Gastrocnemius medialis (tissue), 4 donors: ENCODE measurements around the gene SEMA4A. TPM values are rescaled to one million over a fixed set of nuclear protein-coding genes. Genes with fewer than 3 reads are reported as not detected.

Experiments
- ATAC-seq, 2 donors: fragments of 150-250 bp; one replicate each; pipeline ENCODE4 v1.9.1; 2016
- DNase-seq, 2 donors: peaks; one replicate each; pipeline ENCODE4 v3.0.0-alpha.2; 2019
- H3K27ac ChIP-seq, 4 donors: fragments of 200-600 bp; sonication (generic); 1 replicate in 1 of 4; 2 replicates in 3 of 4; pipeline ENCODE4 v1.5.1; 2016 to 2018; ENCODE audit warnings: mild to moderate bottlenecking in 2 of 4, moderate library complexity in 1 of 4
- H3K27me3 ChIP-seq, 3 donors: fragments of 200-600 bp; sonication (generic) in 2 of 3; 1 replicate in 1 of 3; 2 replicates in 2 of 3; pipeline versions ENCODE4 v1.5.1 to v1.6.0; 2016 to 2019; ENCODE audit warnings: mild to moderate bottlenecking in 1 of 3, moderate library complexity in 1 of 3
- H3K36me3 ChIP-seq, 2 donors: fragments of 200-600 bp; sonication (generic) in 1 of 2; one replicate each; pipeline ENCODE4 v1.5.1; 2017 to 2018
- H3K4me1 ChIP-seq, 2 donors: fragments of 200-600 bp; sonication (generic) in 1 of 2; one replicate each; pipeline ENCODE4 v1.5.1; 2016 to 2017; ENCODE audit warnings: mild to moderate bottlenecking in 2 of 2
- H3K4me3 ChIP-seq, 4 donors: fragments of 200-600 bp; sonication (generic) in 3 of 4; 1 replicate in 1 of 4; 2 replicates in 3 of 4; pipeline ENCODE4 v1.5.1; 2016 to 2019; ENCODE audit warnings: mild to moderate bottlenecking in 2 of 4
- H3K9me3 ChIP-seq, 3 donors: fragments of 200-600 bp; sonication (generic) in 2 of 3; 1 replicate in 1 of 3; 2 replicates in 2 of 3; pipeline ENCODE4 v1.5.1; 2016 to 2019
- POLR2A ChIP-seq, 2 donors: fragments of 450-650 bp; IDR thresholded peaks; one replicate each; pipeline ENCODE4 v1.6.1; 2017; ENCODE audit warnings: antibody characterized with exemption in 2 of 2, mild to moderate bottlenecking in 2 of 2, moderate library complexity in 2 of 2
- in situ Hi-C, 4 donors: fragments of 200-750 bp; cut with MboI; loops; one replicate each; pipeline versions ENCODE4 v1.15.0 to v1.8.0; 2017; ENCODE audit warnings: low sequenced_read_pairs in 4 of 4
- intact Hi-C: fragments of 100-400 bp; cut with DNase I; formaldehyde crosslinking; loops from one replicate; pipeline ENCODE4 v1.15.1; 2023; ENCODE audit warnings: low total_unique reads
- total RNA-seq, 4 donors: library from RNA; depleted of rRNA; stranded (reverse); fragments of >200 nt; gene quantifications; one replicate each; pipeline versions ENCODE4 v1.1.0 to v1.2.3, GENCODE V29; 2016
- TF ChIP-seq, protein P1 (sequence below), 5 experiments: fragments of 450-650 bp in 3 of 5; fragments of 200-600 bp in 2 of 5; sonication (generic) in 2 of 5; IDR thresholded peaks in 4 of 5; conservative IDR thresholded peaks in 1 of 5; 1 replicate in 4 of 5; 2 replicates in 1 of 5; pipeline ENCODE4 v1.5.1; 2016 to 2019; ENCODE audit warnings: antibody characterized with exemption in 5 of 5, mild to moderate bottlenecking in 3 of 5, moderate library complexity in 3 of 5

SEMA4A gene
- total RNA-seq, 4 donors from 2014 or later = 0.29 to 2.4 (median 1.2) TPM

DNA sequence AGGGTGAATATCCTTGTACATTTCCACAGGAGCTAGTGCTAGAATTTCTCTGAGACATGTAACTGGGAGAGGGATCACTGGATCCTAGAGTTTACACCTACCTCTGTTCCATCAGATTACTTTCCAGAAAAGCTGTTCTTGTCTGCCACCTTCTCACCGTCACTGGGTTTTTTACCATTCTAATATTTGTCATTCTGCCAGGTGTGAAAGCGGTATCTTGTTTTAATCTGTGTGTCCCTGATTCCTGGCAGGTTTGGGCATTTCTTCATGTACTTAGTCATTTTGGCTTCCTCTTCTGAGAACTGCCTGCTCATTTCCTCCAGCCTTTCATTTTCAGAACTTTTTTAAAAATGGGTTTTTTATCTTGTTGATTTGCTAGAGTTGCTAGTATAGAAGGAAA lies 64.5 kb downstream of the SEMA4A start:
- Histone ChIP-seq H3K36me3 (peaks cover 0 to 21% of the 10 kb centered on the region in 2 donors), H3K27ac (peak overlapping the region; percentile 1 to 66 (median 16)), H3K27me3 (no peaks in the 10 kb centered on the region), H3K9me3 (no peaks in the 10 kb centered on the region), H3K4me3 (no peak overlapping the region), H3K4me1 (peaks cover 18 to 19% of the 10 kb centered on the region in 2 donors)
- no peak for ATAC-seq
- intact Hi-C loops = no loop called here
- TF ChIP-seq, protein P1, sequence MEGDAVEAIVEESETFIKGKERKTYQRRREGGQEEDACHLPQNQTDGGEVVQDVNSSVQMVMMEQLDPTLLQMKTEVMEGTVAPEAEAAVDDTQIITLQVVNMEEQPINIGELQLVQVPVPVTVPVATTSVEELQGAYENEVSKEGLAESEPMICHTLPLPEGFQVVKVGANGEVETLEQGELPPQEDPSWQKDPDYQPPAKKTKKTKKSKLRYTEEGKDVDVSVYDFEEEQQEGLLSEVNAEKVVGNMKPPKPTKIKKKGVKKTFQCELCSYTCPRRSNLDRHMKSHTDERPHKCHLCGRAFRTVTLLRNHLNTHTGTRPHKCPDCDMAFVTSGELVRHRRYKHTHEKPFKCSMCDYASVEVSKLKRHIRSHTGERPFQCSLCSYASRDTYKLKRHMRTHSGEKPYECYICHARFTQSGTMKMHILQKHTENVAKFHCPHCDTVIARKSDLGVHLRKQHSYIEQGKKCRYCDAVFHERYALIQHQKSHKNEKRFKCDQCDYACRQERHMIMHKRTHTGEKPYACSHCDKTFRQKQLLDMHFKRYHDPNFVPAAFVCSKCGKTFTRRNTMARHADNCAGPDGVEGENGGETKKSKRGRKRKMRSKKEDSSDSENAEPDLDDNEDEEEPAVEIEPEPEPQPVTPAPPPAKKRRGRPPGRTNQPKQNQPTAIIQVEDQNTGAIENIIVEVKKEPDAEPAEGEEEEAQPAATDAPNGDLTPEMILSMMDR (IDR thresholded peaks at IDR 0.05 in 4 of 5, conservative IDR thresholded peaks at IDR 0.05 in 1 of 5) = no peak
- no peak for TF ChIP-seq POLR2A (IDR thresholded peaks at IDR 0.05)
- in situ Hi-C loops = no loop called here
- DNase-seq = no peak

DNA sequence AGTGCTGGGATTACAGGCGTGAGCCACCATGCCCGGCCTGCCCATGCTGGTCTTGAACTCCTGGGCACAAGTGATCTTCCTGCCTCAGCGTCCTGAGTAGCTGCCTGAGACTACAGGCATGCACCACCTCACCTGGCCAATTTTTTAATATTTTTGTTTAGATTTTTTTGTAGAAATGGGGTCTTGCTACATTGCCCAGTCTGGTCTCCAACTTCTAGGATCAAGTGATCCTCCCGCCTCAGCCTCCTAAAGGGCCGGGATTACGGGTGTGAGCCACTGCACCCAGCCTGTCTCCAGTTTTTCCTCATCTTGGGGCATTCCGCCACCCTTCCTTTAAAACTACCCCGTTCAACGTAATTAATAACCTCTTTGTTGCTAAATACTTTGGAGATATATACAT lies 66.8 kb downstream of the SEMA4A start:
- H3K4me3 ChIP-seq = no peak overlapping the region
- DNase-seq (no peak), ATAC-seq (no peak)
- in situ Hi-C loops (loop anchor here (5.0 kb wide), 2 partner anchors 73 to 128 kb away; no protein-coding TSS in a partner anchor), intact Hi-C loops (no loop called here)
- no peaks in the 10 kb centered on the region for H3K9me3 ChIP-seq
- H3K27me3 ChIP-seq = no peaks in the 10 kb centered on the region
- peaks cover 0 to 36% of the 10 kb centered on the region in 2 donors for H3K36me3 ChIP-seq
- TF ChIP-seq, protein P1 (IDR thresholded peaks at IDR 0.05 in 4 of 5, conservative IDR thresholded peaks at IDR 0.05 in 1 of 5) = no peak
- TF ChIP-seq POLR2A (IDR thresholded peaks at IDR 0.05) = no peak
- H3K27ac ChIP-seq = no peak overlapping the region
- H3K4me1 ChIP-seq = peaks cover 0 to 11% of the 10 kb centered on the region in 2 donors

DNA sequence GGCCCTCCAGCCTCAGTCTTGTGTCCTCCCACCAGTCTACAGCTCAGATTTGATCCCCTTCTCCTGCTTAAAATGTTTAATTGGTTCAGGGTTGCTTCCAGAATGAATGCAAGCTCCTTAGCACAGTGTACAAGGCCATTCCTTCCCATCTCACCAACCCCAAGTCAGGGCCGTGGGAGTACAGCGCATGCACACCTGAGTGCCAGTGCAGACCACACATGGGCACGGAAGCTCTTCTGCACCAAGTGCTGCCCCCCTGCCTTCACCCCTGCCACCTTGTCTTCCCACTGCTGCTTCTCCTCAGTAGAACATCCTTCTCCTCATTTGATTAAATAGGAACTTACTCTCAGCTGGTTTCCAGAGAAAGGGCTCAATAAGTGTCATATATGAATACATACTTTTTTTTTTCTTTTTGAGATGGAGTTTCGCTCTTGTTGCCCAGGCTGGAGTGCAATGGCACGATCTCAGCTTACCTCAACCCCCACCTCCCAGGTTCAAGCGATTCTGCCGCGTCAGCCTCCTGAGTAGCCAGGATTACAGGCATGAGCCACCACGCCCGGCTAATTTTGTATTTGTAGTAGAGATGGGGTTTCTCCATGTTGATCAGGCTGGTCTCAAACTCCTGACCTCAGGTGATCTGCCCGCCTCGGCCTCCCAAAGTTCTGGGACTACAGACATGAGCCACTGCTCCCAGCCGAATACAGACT lies 68.8 kb downstream of the SEMA4A start:
- DNase-seq = no peak
- Histone ChIP-seq H3K9me3 (no peaks in the 10 kb centered on the region), H3K4me3 (no peak overlapping the region), H3K27me3 (no peaks in the 10 kb centered on the region), H3K36me3 (peaks cover 0 to 36% of the 10 kb centered on the region in 2 donors), H3K4me1 (peaks cover 5 to 11% of the 10 kb centered on the region in 2 donors), H3K27ac (peak overlapping the region in 2 of 4 donors; percentile 23 to 28)
- TF ChIP-seq, protein P1 (IDR thresholded peaks at IDR 0.05 in 4 of 5, conservative IDR thresholded peaks at IDR 0.05 in 1 of 5) = no peak
- TF ChIP-seq POLR2A (IDR thresholded peaks at IDR 0.05) = no peak
- intact Hi-C loops = no loop called here
- no peak for ATAC-seq
- in situ Hi-C loops = loop anchor here (5.0 kb wide), 2 partner anchors 75 to 130 kb away; no protein-coding TSS in a partner anchor

DNA sequence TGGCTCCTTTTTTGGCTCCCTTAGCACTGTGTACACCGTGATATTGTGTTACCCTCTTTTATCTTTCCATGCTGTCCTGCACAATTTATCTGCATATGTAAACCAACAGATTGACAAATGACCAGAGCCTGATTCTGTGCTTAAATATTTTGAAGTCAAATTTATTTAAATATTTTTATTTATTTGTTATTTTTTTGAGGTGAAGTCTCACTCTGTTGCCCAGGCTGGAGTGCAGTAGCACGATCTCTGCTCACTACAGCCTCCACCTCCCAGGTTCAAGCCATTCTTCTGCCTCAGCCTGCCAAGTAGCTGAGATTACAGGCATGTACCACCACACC lies 72.3 kb downstream of the SEMA4A start:
- H3K27me3 ChIP-seq = no peaks in the 10 kb centered on the region
- H3K9me3 ChIP-seq = no peaks in the 10 kb centered on the region
- intact Hi-C loops = loop anchor here (1.0 to 2.0 kb wide), 3 partner anchors 79 to 135 kb away; no protein-coding TSS in a partner anchor
- TF ChIP-seq POLR2A (IDR thresholded peaks at IDR 0.05) = no peak
- TF ChIP-seq, protein P1 (IDR thresholded peaks at IDR 0.05 in 4 of 5, conservative IDR thresholded peaks at IDR 0.05 in 1 of 5) = peak in 2 of 5 experiments; percentile 5 to 8
- DNase-seq (no peak), ATAC-seq (no peak)
- in situ Hi-C loops = loop anchor here in 3 of 4 donors (5.0 kb wide), 2 partner anchors 78 to 138 kb away; no protein-coding TSS in a partner anchor
- no peak overlapping the region for H3K4me3 ChIP-seq
- peaks cover 0 to 40% of the 10 kb centered on the region in 2 donors for H3K36me3 ChIP-seq
- H3K27ac ChIP-seq = peak overlapping the region in 2 of 4 donors; percentile 5 to 18
- peaks cover 0 to 5% of the 10 kb centered on the region in 2 donors for H3K4me1 ChIP-seq
